Right cardiac atrium (tissue), 5 donors: ENCODE measurements around the gene CHKA. TPM values are rescaled to one million over a fixed set of nuclear protein-coding genes. Genes with fewer than 3 reads are reported as not detected.

Source experiments
- ATAC-seq, 2 donors: fragments of 200-7000 bp; cut with Tn5 transposase; one replicate each; pipeline versions ENCODE4 v1.8.0 to v1.9.1; 2020; ENCODE audit warnings: moderate library complexity in 2 of 2, mild to moderate bottlenecking in 1 of 2
- DNase-seq, 3 donors: peaks; one replicate each; pipeline ENCODE4 v3.0.0-alpha.2; 2020
- H3K27ac ChIP-seq: one replicate; pipeline ENCODE4 v1.5.1; 2013; ENCODE audit warnings: mild to moderate bottlenecking, low read length, control low read depth, moderate library complexity
- H3K27me3 ChIP-seq: one replicate; pipeline ENCODE4 v1.6.1; 2013; ENCODE audit not compliant: control insufficient read depth, insufficient read depth
- H3K4me1 ChIP-seq: one replicate; pipeline ENCODE4 v1.6.1; 2013; ENCODE audit warnings: low read length; ENCODE audit not compliant: control insufficient read depth, insufficient read depth
- H3K4me3 ChIP-seq: one replicate; pipeline ENCODE4 v1.5.1; 2013; ENCODE audit warnings: low read length, control low read depth
- H3K9me3 ChIP-seq: one replicate; pipeline ENCODE4 v1.6.1; 2013; ENCODE audit warnings: low read length; ENCODE audit not compliant: control insufficient read depth
- WGBS: extraction: QIAGEN DNeasy Blood & Tissue Kit; methylation state at CpG from one replicate; pipeline ENCODE4 v1.1.7; 2013; 5-methylcytosine and 5-hydroxymethylcytosine counted together
- intact Hi-C, 4 donors: fragments of 100-400 bp; cut with DNase I; formaldehyde crosslinking; loops; one replicate each; pipeline versions ENCODE4 v1.11.0 to v1.14.0; 2022 to 2023
- polyA plus RNA-seq: library from polyadenylated mRNA; stranded (reverse); fragments of 200-250 nt; gene quantifications from one replicate; pipeline ENCODE4 v1.2.3, GENCODE V29; 2013
- total RNA-seq, 4 donors: library from RNA; stranded (reverse); fragmentation: NEBNext Ultra II Directional; extraction: Animal tissue kit (Norgen Biotek cat#: 25700); gene quantifications; one replicate each; pipeline ENCODE4 v1.2.1, GENCODE V29; 2021
- donor health status: healthy with polysubstance abuse.
- donor health status: DM: no; HTN: yes; CAD: no.
- donor health status: DM: no; HTN: no; CAD: no.
- donor health status: DM: no; HTN: yes; CAD: no; lungs with severe emphysema.
- donor health status: DM: yes; HTN: yes; CAD: no.

CHKA gene
- total and polyA plus RNA-seq, 5 donors: 8.7 to 11.1 (median 10.2) TPM

DNA sequence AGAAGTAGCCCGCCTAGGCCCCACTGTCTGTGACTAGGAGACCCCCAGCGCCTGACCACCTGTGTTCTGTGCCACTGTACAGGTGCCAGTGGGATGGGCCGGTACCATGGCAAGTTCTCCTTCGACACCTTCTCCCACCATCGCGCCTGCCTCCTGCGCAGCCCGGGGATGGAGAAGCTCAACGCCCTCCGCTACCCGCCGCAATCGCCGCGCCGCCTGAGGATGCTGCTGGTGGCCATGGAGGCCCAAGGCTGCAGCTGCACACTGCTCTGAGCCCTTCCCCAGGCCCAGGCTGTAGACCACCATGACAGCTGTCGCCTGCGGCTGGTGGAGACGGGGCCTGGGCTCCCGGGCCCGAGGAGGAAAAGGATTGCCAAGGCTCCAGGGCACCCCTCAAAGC, 93.5 kb downstream of the CHKA start:
- ATAC-seq: no peak
- WGBS: 91% methylated on average over 21 of the region's 21 CpGs
- intact Hi-C loops: loop anchor here in 1 of 4 donors (10.0 kb wide), 1 partner anchor 177 kb away; no protein-coding TSS in a partner anchor

DNA sequence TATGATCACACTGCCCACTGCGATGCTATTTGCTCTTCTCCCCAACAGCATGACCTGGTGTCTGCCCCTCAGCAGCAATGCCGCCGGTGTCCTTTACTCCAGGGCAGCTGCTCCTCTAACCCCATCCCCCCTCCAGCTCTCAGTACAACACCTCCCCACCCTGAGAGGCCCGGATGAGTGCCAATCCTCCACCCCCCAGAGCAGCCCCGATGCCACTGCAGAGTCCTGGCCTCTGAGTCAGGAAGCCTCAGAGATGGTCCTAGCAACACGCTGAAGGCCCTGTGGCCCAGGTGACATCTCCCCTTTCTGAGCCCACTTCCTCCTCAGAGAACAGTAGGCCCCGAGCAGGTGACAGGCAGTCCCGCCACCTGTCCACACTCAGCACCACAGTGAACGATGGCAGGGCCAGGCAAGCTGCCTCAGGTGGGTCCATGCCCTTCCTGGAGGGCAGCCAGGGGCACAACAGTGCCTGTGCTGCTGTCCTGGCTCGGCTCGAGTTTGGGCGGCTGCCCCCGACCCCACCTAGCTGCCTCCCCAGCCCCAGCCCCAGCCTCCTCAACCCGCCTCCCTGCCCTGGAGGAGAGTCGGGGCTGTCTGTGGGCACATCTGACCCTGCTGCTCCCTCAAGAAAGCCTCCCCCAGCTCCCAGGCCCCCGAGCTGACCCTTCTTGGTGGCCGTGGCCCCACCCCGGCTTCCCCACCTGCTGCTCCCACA, 94.6 kb downstream of the CHKA start:
- Histone ChIP-seq H3K27me3 (no peaks in the 10 kb centered on the region), H3K9me3 (no peaks in the 10 kb centered on the region), H3K4me3 (no peak overlapping the region), H3K4me1 (peaks cover 1% of the 10 kb centered on the region), H3K27ac (no peak overlapping the region)
- intact Hi-C loops: loop anchor here in 1 of 4 donors (10.0 kb wide), 1 partner anchor 178 kb away; no protein-coding TSS in a partner anchor
- ATAC-seq: no peak
- DNase-seq: no peak
- 88% methylated on average over 18 of the region's 18 CpGs for WGBS

More for the DNA sequence above, 93.5 kb downstream of the CHKA start:
- peaks cover 2% of the 10 kb centered on the region for H3K4me1 ChIP-seq
- no peak overlapping the region for H3K4me3 ChIP-seq
- no peaks in the 10 kb centered on the region for H3K9me3 ChIP-seq
- no peaks in the 10 kb centered on the region for H3K27me3 ChIP-seq
- H3K27ac ChIP-seq: no peak overlapping the region
- DNase-seq: no peak

GRCh38 chr11:68025047-68025446, 96.1 kb downstream of the CHKA start:
- ATAC-seq: no peak

GRCh38 chr11:68024508-68024907, 96.7 kb downstream of the CHKA start:
- no peak for ATAC-seq
- no peak overlapping the region for H3K4me3 ChIP-seq
- H3K27ac ChIP-seq: no peak overlapping the region
- H3K27me3 ChIP-seq: no peaks in the 10 kb centered on the region
- 89% methylated on average over 5 of the region's 5 CpGs for WGBS
- no peaks in the 10 kb centered on the region for H3K4me1 ChIP-seq
- no peak for DNase-seq
- no peaks in the 10 kb centered on the region for H3K9me3 ChIP-seq
- intact Hi-C loops: loop anchor here in 1 of 4 donors (10.0 kb wide), 1 partner anchor 180 kb away; no protein-coding TSS in a partner anchor

More at GRCh38 chr11:68025047-68025446, 96.1 kb downstream of the CHKA start:
- 82% methylated on average over 5 of the region's 5 CpGs for WGBS
- Histone ChIP-seq H3K27me3 (no peaks in the 10 kb centered on the region), H3K27ac (no peak overlapping the region), H3K4me1 (no peaks in the 10 kb centered on the region), H3K9me3 (no peaks in the 10 kb centered on the region), H3K4me3 (no peak overlapping the region)
- DNase-seq: no peak
- intact Hi-C loops: loop anchor here in 1 of 4 donors (10.0 kb wide), 1 partner anchor 180 kb away; no protein-coding TSS in a partner anchor

- H3K9me3 ChIP-seq: no peaks in the 10 kb centered on the region
- H3K4me3 ChIP-seq: no peak overlapping the region
- H3K27ac ChIP-seq: no peak overlapping the region
- DNase-seq: no peak
- intact Hi-C loops: loop anchor here in 1 of 4 donors (10.0 kb wide), 1 partner anchor 182 kb away; no protein-coding TSS in a partner anchor
- H3K4me1 ChIP-seq: no peaks in the 10 kb centered on the region
- ATAC-seq: no peak
- H3K27me3 ChIP-seq: no peaks in the 10 kb centered on the region
- 88% methylated on average over 13 of the region's 13 CpGs for WGBS
Observed at GRCh38 chr11:68022531-68022930, 98.7 kb downstream of the CHKA start.

- DNase-seq: no peak
- no peak overlapping the region for H3K4me3 ChIP-seq
- ATAC-seq: peak in 1 of 2 donors; percentile 12
- no peak overlapping the region for H3K27ac ChIP-seq
- peaks cover 5% of the 10 kb centered on the region for H3K4me1 ChIP-seq
- no peaks in the 10 kb centered on the region for H3K27me3 ChIP-seq
- H3K9me3 ChIP-seq: no peaks in the 10 kb centered on the region
- intact Hi-C loops: loop anchor here in 1 of 4 donors (10.0 kb wide), 1 partner anchor 184 kb away; no protein-coding TSS in a partner anchor
- 69% methylated on average over 27 of the region's 27 CpGs for WGBS
Observed at GRCh38 chr11:68021167-68021787, 99.9 kb downstream of the CHKA start.

DNA sequence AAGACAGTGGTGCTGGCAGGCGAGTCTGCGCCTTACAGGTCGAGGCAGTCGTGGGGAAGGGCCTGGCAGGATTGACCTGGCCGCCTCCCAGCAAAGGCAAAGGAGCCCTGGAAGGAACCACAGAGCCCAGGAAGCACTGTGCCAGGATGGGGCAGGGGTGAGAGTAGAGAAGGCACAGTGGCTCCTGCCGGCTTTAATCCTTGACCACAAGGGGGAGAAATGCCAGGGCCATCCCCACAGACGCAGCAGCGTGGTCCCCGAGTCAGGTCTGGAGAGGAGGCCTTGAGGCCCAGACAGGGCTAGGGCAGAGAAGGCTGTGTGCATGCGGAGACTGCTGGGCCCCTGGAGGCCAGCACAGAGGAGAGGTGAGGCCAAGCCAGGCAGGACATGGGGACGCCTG, 100.6 kb downstream of the CHKA start:
- WGBS: 43% methylated on average over 11 of the region's 11 CpGs
- Histone ChIP-seq H3K4me3 (no peak overlapping the region), H3K27me3 (no peaks in the 10 kb centered on the region), H3K4me1 (peaks cover 5% of the 10 kb centered on the region), H3K9me3 (no peaks in the 10 kb centered on the region), H3K27ac (no peak overlapping the region)
- no peak for DNase-seq
- intact Hi-C loops: loop anchor here in 1 of 4 donors (10.0 kb wide), 1 partner anchor 184 kb away; no protein-coding TSS in a partner anchor
- peak; percentile 14 to 17 for ATAC-seq

DNA sequence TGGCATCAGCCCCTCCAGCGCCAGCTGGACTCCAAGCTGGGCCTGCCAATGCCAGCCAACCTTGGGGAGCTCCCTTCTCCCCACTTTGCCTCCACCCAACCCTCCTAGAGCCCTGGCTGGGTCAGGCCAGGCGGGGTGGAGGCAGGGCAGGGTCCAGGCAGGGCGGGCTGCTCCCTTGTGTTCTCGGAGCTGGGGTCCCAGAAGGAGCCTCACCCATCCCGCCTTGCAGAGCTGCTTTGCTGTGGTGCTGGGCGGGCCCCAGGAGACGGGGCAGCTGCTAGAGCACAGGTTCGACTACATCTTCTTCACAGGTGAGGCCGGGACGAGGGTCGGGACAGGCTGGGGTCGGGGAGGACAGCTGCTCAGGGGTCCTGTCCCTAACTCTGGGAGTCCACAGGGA, 101.7 kb downstream of the CHKA start:
- Histone ChIP-seq H3K27me3 (no peaks in the 10 kb centered on the region), H3K4me1 (peaks cover 5% of the 10 kb centered on the region), H3K9me3 (no peaks in the 10 kb centered on the region), H3K27ac (no peak overlapping the region), H3K4me3 (no peak overlapping the region)
- ATAC-seq (no peak), DNase-seq (peak in 1 of 3 donors; percentile 33)
- intact Hi-C loops: no loop called here
- WGBS: 88% methylated on average over 12 of the region's 12 CpGs

DNA sequence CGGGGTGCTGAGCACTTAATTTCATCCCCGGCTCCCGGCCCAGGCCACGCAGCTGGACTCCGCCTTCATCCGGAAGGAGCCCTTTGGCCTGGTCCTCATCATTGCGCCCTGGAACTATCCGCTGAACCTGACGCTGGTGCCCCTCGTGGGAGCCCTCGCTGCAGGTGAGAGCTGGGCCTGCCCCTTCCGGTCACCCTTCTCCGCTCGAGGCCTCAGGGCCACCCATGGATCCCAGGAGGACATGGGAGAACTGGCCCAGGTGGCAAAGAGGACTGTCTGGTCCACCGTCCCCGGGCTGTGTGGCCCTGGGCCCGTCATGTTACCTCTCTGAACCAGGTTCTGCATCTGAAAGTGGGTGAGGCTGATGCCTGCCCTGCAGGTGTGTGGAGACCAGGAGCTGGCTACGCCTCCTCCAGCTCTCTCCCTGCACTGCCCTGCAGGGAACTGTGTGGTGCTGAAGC, 102.4 kb downstream of the CHKA start:
- no peaks in the 10 kb centered on the region for H3K9me3 ChIP-seq
- WGBS: 88% methylated on average over 18 of the region's 18 CpGs
- no peak overlapping the region for H3K4me3 ChIP-seq
- intact Hi-C loops: no loop called here
- no peaks in the 10 kb centered on the region for H3K27me3 ChIP-seq
- peaks cover 5% of the 10 kb centered on the region for H3K4me1 ChIP-seq
- ATAC-seq (no peak), DNase-seq (no peak)
- H3K27ac ChIP-seq: no peak overlapping the region

GRCh38 chr11:68017980-68018729, 103.0 kb downstream of the CHKA start:
- Histone ChIP-seq H3K4me1 (peaks cover 5% of the 10 kb centered on the region), H3K9me3 (no peaks in the 10 kb centered on the region), H3K27me3 (no peaks in the 10 kb centered on the region), H3K27ac (no peak overlapping the region), H3K4me3 (no peak overlapping the region)
- WGBS: 76% methylated on average over 27 of the region's 27 CpGs
- DNase-seq: no peak
- intact Hi-C loops: no loop called here
- ATAC-seq: no peak
